HG03039 (cell line): Measurements from ENCODE around the gene GOLGA1.
"Not testable (repeated sequence)": the region's sequence is repeated elsewhere in the genome, so short reads cannot be mapped to it uniquely, and the experiment has no call there.

Experiments
- ATAC-seq: cut with Tn5 transposase; IDR thresholded peaks from one replicate; pipeline ENCODE4 v1.9.1; 2021; ENCODE audit warnings: mild to moderate bottlenecking, moderate library complexity; ENCODE audit not compliant: unreplicated experiment

Gene GOLGA1

GRCh38 chr9:124940894-124941678, at the start of gene GOLGA1:
TSS of gene GOLGA1 (minus strand) at chr9:124941083. CDS start at chr9:124938711, 2,372 bp downstream.
- ATAC-seq: peak; percentile 84

- ATAC-seq: no peak
These were observed 42.8 kb upstream of the GOLGA1 start for GRCh38 chr9:124983698-124984097.

- no peak for ATAC-seq
These were observed 39.5 kb upstream of the GOLGA1 start for GRCh38 chr9:124980431-124980830.

- no peak for ATAC-seq
These were observed 34.2 kb upstream of the GOLGA1 start for GRCh38 chr9:124975131-124975530.

- no peak for ATAC-seq
These were observed 32.9 kb upstream of the GOLGA1 start for GRCh38 chr9:124973807-124974206.

GRCh38 chr9:124972241-124972770, 31.4 kb upstream of the GOLGA1 start:
- no peak for ATAC-seq

- no peak for ATAC-seq
These were observed 28.5 kb upstream of the GOLGA1 start for GRCh38 chr9:124969401-124969800.

- no peak for ATAC-seq
These were observed 27.4 kb upstream of the GOLGA1 start for GRCh38 chr9:124968238-124968637.

- ATAC-seq: not testable (repeated sequence)
These were observed 25.1 kb upstream of the GOLGA1 start for GRCh38 chr9:124965775-124966568.

GRCh38 chr9:124964604-124965003, 23.7 kb upstream of the GOLGA1 start:
- no peak for ATAC-seq

GRCh38 chr9:124964056-124964455, 23.2 kb upstream of the GOLGA1 start:
- ATAC-seq: no peak

- no peak for ATAC-seq
These were observed 19.5 kb upstream of the GOLGA1 start for GRCh38 chr9:124960409-124960752.

GRCh38 chr9:124959671-124960408, 19.0 kb upstream of the GOLGA1 start:
- not testable (repeated sequence) for ATAC-seq

- no peak for ATAC-seq
These were observed 13.4 kb upstream of the GOLGA1 start for GRCh38 chr9:124954255-124954654.

GRCh38 chr9:124950050-124950718, 9.3 kb upstream of the GOLGA1 start:
- no peak for ATAC-seq

GRCh38 chr9:124949387-124949786, 8.5 kb upstream of the GOLGA1 start:
- ATAC-seq: no peak

- no peak for ATAC-seq
These were observed 7.0 kb upstream of the GOLGA1 start for GRCh38 chr9:124947727-124948391.

- no peak for ATAC-seq
These were observed 5.3 kb upstream of the GOLGA1 start for GRCh38 chr9:124946167-124946566.

- no peak for ATAC-seq
These were observed 1.0 kb upstream of the GOLGA1 start for GRCh38 chr9:124941679-124942561.
